ENCODE data around the gene IFIT2.

- no peak for TF ChIP-seq CTCF (conservative IDR thresholded peaks at IDR 0.05)
- TF ChIP-seq ZFX (IDR thresholded peaks at IDR 0.05), result no peak
Observed at GRCh38 chr10:89351412-89351779, 49.5 kb downstream of the IFIT2 start.

Data from C4-2B (cell line).